NCI-H2107 (cell line): Measurements from ENCODE around the gene CCT8.
"Not testable (repeated sequence)": the region's sequence is repeated elsewhere in the genome, so short reads cannot be mapped to it uniquely, and the experiment has no call there.

Experiments
- DNase-seq: peaks from one replicate; lab custom pipeline; 2025; lab: John Stamatoyannopoulos, UW

Gene CCT8

DNA sequence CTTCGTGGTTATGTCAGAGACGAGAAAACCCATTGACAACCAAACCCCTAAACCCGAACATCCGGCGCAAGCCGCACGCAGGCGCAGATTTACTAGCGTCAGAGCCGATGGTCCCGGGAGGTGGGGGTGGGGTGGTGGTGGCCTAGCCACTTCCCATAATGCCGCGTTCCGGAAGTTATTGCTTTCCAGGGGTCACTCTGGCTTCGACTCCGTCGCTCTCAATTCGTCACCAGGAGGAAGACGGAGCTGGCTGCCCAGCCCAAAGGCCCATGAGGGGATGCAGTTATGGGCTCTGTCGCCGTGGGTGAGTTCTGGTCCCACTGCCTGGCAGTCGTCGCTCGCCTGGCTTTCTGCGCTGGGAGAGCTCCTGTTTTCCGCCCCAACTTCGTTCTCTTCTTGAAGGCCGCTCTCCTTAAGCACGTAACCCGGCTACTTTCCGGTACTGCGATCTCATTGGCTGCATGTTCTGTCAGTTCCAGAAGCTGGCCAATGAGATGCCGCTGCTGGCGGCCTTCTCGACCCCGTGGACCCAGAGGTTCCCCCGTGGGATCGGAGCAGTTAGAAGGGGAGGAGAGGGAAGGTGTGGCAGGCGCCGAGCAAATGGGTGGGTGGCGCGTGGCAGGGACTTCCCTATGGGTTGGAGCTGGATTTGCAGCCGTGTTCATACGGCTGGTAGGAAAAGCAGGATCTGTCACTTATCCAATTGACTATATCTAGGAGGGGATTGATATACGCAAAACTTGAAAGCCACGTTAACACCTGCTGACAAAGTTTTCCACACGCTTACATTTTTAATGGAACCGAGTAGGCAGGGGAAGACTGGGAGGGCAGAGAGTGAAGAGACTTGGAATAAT lies 48.7 kb downstream of the CCT8 start, which contains the start of gene USP16:
USP16 (plus strand) TSS at position 195 of the 854 bp plus-strand sequence. CDS start 3,246 bp downstream, outside the sequence.
- DNase-seq = peak; percentile 91

DNA sequence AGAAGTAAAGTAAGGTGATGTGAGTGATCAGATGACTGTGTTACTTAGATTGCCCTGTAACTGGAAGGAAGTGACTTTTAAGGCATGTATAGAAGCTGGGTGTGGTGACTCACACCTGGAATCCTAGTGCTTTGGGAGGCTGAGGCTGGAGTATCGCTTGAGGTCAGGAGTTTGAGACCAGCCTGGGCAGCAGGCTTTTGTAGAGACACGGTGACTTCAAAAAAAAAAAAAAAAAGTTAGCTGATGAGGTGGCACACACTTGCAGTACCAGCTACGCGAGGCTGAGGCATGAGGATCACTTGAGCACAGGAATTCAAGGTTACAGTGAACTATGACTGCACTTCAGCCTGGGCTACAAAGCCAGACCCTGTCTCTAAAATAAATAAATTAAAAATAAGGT lies 51.3 kb downstream of the CCT8 start:
- DNase-seq = no peak

DNA sequence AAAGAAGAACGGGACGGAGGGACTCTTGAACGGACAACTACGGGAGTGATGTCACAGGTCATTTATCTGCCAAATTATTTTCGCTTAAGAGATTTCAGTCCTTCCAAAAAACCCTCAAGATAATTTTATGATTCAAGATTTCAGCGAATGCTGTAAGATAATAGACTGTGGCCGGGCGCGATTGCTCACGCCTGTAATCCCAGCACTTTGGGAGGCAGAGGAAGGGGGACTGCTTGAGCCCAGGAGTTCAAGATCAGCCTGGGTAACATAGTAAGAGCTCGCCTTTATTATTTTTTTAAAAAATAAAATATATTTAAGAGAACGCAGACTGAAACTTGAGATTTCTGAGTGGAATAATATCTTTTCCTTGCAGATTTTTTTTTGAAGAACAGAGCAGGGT lies 54.9 kb downstream of the CCT8 start:
- no peak for DNase-seq

DNA sequence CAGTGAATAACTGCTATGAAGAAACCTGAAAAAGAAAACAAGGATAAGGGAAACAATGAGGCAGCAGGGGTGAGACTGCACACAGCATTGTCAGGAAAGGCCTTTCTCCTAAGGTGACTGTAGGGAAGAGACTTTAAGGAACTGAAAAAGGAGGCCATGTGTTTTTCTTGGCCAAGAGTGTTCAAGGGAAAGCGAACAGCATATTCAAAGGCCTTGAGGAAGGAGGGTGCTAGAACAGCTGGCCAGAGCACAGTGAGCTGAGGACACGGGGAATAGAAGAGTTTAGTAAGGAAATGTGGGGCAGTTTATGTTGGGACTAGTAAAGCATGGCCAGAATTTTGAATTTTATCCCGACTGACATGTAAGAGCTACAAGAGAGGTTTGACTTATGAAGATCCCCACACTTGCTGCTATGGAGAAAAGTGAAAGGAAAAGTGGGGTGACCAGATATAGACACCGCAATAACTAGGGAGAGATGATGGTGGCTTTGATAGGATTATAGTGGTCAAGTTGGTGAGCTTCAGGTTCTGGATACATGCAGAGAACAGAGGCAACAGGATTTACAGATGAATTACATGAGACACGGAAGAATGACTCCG lies 55.7 kb downstream of the CCT8 start:
- DNase-seq = no peak

DNA sequence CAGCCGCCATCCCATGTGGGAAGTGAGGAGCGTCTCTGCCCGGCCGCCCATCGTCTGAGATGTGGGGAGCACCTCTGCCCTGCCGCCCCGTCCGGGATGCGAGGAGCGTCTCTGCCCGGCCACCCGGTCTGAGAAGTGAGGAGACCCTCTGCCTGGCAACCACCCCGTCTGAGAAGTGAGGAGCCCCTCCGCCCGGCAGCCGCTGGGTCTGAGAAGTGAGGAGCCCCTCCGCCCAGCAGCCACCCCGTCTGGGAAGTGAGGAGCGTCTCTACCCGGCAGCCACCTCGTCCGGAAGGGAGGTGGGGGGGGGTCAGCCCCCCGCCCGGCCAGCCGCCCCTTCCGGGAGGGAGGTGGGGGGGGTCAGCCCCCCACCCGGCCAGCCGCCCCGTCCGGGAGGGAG lies 62.2 kb downstream of the CCT8 start:
- DNase-seq = not testable (repeated sequence)

DNA sequence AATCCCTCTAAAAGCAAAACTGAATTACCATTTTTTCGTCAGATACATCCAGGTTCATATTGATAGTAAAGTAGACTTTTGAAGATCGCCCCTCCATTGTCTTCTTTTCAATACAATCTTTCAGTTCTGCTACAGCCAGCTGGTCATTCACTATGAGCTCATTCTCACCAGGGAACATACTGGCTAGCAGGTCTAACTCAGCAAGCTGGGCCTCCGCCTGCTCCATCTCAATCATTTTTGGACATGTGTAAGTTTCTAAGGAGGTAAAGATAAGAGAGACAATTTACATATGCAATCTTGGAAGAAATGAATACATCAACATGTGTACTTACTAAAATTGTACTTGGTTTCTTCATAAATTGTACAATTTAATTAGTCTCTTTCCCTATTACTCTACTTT lies 65.1 kb downstream of the CCT8 start:
- DNase-seq = no peak

DNA sequence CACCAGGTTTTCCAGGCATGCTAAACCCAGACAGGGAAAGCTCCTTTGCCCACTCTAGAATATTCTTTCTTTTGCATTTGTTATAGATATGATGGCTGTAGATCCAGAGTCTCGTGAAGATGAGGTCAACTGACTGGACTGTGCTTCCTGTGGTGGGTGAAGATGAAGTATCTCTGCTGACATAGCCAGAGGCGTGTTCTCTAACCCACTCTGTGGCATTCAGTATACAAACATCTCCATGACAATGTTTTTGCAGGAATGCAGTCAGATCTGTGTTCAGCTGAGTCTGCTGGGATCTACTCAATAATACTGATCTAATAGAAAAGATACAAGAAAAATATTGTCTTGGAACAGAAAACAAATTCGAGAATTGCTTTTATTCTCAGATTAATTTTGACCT lies 65.6 kb downstream of the CCT8 start:
- DNase-seq = no peak

DNA sequence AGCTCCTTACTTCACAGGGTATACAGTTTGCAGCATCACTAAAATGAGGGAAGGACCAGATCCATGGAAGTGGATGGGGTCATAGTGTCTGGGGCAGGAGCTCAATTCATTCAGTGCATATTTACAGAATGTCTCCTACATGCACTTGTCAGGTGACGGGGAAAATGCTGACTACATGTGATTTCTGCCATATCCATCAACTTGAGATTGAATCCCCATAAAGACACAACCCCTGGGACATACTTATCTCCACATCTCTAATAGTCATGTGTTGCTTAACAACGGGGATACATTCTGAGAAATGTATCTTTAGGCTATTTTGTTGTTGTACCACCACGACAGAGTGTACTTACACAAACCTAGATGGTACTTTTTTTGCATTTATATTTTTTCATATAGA lies 66.3 kb downstream of the CCT8 start:
- DNase-seq = no peak
